Panc1 (cell line): ENCODE data around the gene MAST4. TPM values are rescaled to one million over a fixed set of nuclear protein-coding genes. Genes with fewer than 3 reads are reported as not detected.

ENCODE experiments used
- ATAC-seq: fragments of 200-7000 bp; cut with Tn5 transposase; 2 replicates; pipeline ENCODE4 v1.9.1; 2020; ENCODE audit warnings: mild to moderate bottlenecking, moderate library complexity
- BruUV-seq: library from RNA; stranded (reverse); fragments of 400-500 nt; replicated peaks from 2 replicates; lab custom pipeline; 2021; lab: Mats Ljungman, UMichigan
- CTCF ChIA-PET: fragments of 300-600 bp; sonication (Branson Sonifier 250); formaldehyde crosslinking; loops from one replicate; lab custom pipeline; 2022; ENCODE audit warnings: antibody characterized with exemption; lab: Charles Lee
- POLR2A ChIA-PET: fragments of 300-600 bp; sonication (Branson Sonifier 250); formaldehyde crosslinking; loops from one replicate; lab custom pipeline; 2022; ENCODE audit warnings: antibody characterized with exemption; lab: Charles Lee
- DNase-seq: peaks from one replicate; pipeline ENCODE4 v3.0.0-alpha.2; 2010; ENCODE audit warnings: low read depth, low spot score
- H3K27ac ChIP-seq: 2 replicates; pipeline ENCODE4 v1.5.1; 2011; ENCODE audit warnings: mild to moderate bottlenecking, low read length, inconsistent platforms
- H3K27me3 ChIP-seq: fragments of 200-500 bp; sonication (Bioruptor generic); 2 replicates; pipeline ENCODE4 v1.6.0; 2014; ENCODE audit warnings: low read length, inconsistent platforms; ENCODE audit not compliant: control insufficient read depth, insufficient read depth
- H3K36me3 ChIP-seq: fragments of 200-500 bp; sonication (Bioruptor generic); 2 replicates; pipeline ENCODE4 v1.5.1; 2014; ENCODE audit warnings: inconsistent platforms, mild to moderate bottlenecking, low read length, moderate library complexity; ENCODE audit not compliant: control insufficient read depth, insufficient read depth
- H3K4me1 ChIP-seq: 2 replicates; pipeline ENCODE4 v1.5.1; 2011; ENCODE audit warnings: inconsistent platforms, mild to moderate bottlenecking, low read length, moderate library complexity; ENCODE audit not compliant: control insufficient read depth, insufficient read depth
- H3K4me3 ChIP-seq, 2 experiments: 2 replicates each; pipeline ENCODE4 v1.5.1; 2011 to 2012; ENCODE audit warnings: low read depth in 2 of 2, low read length in 2 of 2, mild to moderate bottlenecking in 2 of 2, inconsistent platforms in 1 of 2, moderate library complexity in 1 of 2
- H3K9me3 ChIP-seq: fragments of 200-500 bp; sonication (Bioruptor generic); 2 replicates; pipeline ENCODE4 v1.5.1; 2014; ENCODE audit warnings: low read depth, mild to moderate bottlenecking, inconsistent platforms, low read length, moderate library complexity; ENCODE audit not compliant: control insufficient read depth, insufficient read depth
- POLR2AphosphoS5 ChIP-seq: IDR thresholded peaks from 2 replicates; pipeline ENCODE4 v1.6.1; 2012; ENCODE audit warnings: mild to moderate bottlenecking, low read depth, low read length, moderate library complexity
- SIN3A ChIP-seq: IDR thresholded peaks from 2 replicates; pipeline ENCODE4 v1.6.1; 2012; ENCODE audit warnings: low read depth, mild to moderate bottlenecking, low read length, moderate library complexity, borderline replicate concordance; ENCODE audit not compliant: insufficient read depth
- TCF7L2 ChIP-seq: IDR thresholded peaks from 2 replicates; pipeline ENCODE4 v1.6.1; 2011; ENCODE audit warnings: mild to moderate bottlenecking, low read depth, low read length, inconsistent platforms
- in situ Hi-C: cut with HindIII; loops from 2 replicates; pipeline ENCODE4 v1.10.0; 2016; ENCODE audit warnings: low sequenced_read_pairs, low pct_unique_long_range_greater_than_20kb
- intact Hi-C: fragments of 100-400 bp; cut with micrococcal nuclease; formaldehyde crosslinking; loops from one replicate; pipeline ENCODE4 v1.10.0; 2022; ENCODE audit not compliant: unreplicated experiment
- total RNA-seq: library from RNA; stranded (reverse); gene quantifications from one replicate; pipeline ENCODE4 v1.2.1, GENCODE V29; 2021; ENCODE audit not compliant: unreplicated experiment
- TF ChIP-seq, protein P1 (sequence below), 2 experiments: IDR thresholded peaks; 2 replicates each; pipeline ENCODE4 v1.6.1; 2011 to 2012; ENCODE audit warnings: low read depth in 2 of 2, control low read depth in 1 of 2, low read length in 1 of 2, mild to moderate bottlenecking in 1 of 2, moderate library complexity in 1 of 2; ENCODE audit not compliant: insufficient read depth in 1 of 2
- TF ChIP-seq, protein P2 (sequence below): fragments of 450-650 bp; IDR thresholded peaks from 2 replicates; pipeline ENCODE4 v1.5.1; 2017; ENCODE audit warnings: mild to moderate bottlenecking

The MAST4 gene
- total RNA-seq, 1 experiment from 2014 or later, result 1.8 TPM

DNA sequence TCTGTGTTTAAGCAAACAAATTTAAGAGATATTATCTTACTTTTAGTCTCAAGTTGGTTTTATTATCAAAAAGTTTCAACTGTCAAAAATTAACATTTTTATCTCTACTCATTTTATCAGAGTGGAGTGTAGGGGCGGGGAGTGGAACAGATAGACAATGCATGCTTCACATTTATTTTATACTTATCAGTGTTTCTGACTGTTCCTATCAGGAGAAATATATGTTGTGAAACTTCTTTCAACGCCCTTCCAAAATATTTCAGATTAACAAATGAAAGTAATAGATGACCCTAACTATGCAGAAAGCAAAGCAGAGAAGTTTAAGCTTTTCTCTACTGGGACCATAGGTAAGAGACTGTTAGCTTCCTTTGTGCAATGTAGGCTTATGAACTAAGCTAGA, 44.9 kb upstream of the MAST4 start:
- CTCF ChIA-PET, result no interaction called here
- ATAC-seq, result no peak
- H3K27ac ChIP-seq, result no peak overlapping the region

DNA sequence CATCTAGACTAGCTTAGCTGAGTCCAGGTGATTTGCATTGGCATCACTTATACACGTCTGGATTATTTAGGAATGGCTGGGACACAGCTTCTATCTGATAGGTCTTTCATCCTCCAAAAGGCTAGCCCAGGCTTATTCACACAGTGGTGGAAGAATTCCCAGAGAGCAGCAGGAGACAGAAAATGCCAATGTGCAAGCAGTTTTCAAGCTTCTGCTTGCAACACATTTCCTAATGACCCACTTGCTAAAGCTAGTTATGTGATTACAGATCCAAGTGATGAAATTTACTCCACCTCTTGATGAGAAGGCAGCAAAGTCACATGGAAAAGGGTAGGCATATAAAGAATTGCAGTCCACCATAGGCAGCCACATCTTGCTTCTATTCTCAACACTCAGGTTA, 44.2 kb upstream of the MAST4 start:
- Histone ChIP-seq H3K4me1 (no peaks in the 10 kb centered on the region), H3K4me3 (no peak overlapping the region), H3K36me3 (no peaks in the 10 kb centered on the region), H3K27me3 (no peaks in the 10 kb centered on the region), H3K27ac (no peak overlapping the region), H3K9me3 (peaks cover 2% of the 10 kb centered on the region; the same call in 1 of the 2 replicates)
- no TSS peak for BruUV-seq
- POLR2A ChIA-PET, result interaction anchor here (0.5 kb wide), 1 partner anchor 407 kb away, joined by 4 read pairs; no protein-coding TSS in a partner anchor
- DNase-seq (no peak), ATAC-seq (no peak)
- TF ChIP-seq, protein P1, sequence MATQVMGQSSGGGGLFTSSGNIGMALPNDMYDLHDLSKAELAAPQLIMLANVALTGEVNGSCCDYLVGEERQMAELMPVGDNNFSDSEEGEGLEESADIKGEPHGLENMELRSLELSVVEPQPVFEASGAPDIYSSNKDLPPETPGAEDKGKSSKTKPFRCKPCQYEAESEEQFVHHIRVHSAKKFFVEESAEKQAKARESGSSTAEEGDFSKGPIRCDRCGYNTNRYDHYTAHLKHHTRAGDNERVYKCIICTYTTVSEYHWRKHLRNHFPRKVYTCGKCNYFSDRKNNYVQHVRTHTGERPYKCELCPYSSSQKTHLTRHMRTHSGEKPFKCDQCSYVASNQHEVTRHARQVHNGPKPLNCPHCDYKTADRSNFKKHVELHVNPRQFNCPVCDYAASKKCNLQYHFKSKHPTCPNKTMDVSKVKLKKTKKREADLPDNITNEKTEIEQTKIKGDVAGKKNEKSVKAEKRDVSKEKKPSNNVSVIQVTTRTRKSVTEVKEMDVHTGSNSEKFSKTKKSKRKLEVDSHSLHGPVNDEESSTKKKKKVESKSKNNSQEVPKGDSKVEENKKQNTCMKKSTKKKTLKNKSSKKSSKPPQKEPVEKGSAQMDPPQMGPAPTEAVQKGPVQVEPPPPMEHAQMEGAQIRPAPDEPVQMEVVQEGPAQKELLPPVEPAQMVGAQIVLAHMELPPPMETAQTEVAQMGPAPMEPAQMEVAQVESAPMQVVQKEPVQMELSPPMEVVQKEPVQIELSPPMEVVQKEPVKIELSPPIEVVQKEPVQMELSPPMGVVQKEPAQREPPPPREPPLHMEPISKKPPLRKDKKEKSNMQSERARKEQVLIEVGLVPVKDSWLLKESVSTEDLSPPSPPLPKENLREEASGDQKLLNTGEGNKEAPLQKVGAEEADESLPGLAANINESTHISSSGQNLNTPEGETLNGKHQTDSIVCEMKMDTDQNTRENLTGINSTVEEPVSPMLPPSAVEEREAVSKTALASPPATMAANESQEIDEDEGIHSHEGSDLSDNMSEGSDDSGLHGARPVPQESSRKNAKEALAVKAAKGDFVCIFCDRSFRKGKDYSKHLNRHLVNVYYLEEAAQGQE (IDR thresholded peaks at IDR 0.05; ENCODE audit: insufficient read depth in 1 of 2, low read depth in 2 of 2, low read length in 1 of 2), result no peak
- TF ChIP-seq POLR2AphosphoS5 (no peak), TCF7L2 (no peak), SIN3A (no peak)
- TF ChIP-seq, protein P2, sequence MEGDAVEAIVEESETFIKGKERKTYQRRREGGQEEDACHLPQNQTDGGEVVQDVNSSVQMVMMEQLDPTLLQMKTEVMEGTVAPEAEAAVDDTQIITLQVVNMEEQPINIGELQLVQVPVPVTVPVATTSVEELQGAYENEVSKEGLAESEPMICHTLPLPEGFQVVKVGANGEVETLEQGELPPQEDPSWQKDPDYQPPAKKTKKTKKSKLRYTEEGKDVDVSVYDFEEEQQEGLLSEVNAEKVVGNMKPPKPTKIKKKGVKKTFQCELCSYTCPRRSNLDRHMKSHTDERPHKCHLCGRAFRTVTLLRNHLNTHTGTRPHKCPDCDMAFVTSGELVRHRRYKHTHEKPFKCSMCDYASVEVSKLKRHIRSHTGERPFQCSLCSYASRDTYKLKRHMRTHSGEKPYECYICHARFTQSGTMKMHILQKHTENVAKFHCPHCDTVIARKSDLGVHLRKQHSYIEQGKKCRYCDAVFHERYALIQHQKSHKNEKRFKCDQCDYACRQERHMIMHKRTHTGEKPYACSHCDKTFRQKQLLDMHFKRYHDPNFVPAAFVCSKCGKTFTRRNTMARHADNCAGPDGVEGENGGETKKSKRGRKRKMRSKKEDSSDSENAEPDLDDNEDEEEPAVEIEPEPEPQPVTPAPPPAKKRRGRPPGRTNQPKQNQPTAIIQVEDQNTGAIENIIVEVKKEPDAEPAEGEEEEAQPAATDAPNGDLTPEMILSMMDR, result no peak
- CTCF ChIA-PET, result no interaction called here
- intact Hi-C loops (no loop called here), in situ Hi-C loops (no loop called here)

More for the DNA sequence above, 44.9 kb upstream of the MAST4 start:
- intact Hi-C loops (no loop called here), in situ Hi-C loops (no loop called here)
- Histone ChIP-seq H3K36me3 (no peaks in the 10 kb centered on the region), H3K4me3 (no peak overlapping the region), H3K9me3 (peaks cover 8% of the 10 kb centered on the region), H3K27me3 (no peaks in the 10 kb centered on the region), H3K4me1 (no peaks in the 10 kb centered on the region)
- BruUV-seq, result no TSS peak
- no peak for DNase-seq
- TF ChIP-seq, protein P2, result no peak
- no peak for TF ChIP-seq SIN3A
- TF ChIP-seq TCF7L2, result no peak
- TF ChIP-seq, protein P1 (IDR thresholded peaks at IDR 0.05; ENCODE audit: insufficient read depth in 1 of 2, low read depth in 2 of 2, low read length in 1 of 2), result no peak
- no peak for TF ChIP-seq POLR2AphosphoS5
- POLR2A ChIA-PET, result interaction anchor here (0.5 kb wide), 1 partner anchor 407 kb away, joined by 4 read pairs; no protein-coding TSS in a partner anchor
